Prostate gland (tissue), 2 donors: ENCODE data around the gene STAG1. TPM values are rescaled to one million over a fixed set of nuclear protein-coding genes. Genes with fewer than 3 reads are reported as not detected.

Source experiments
- DNase-seq: peaks from one replicate; pipeline ENCODE4 v3.0.0-alpha.2; 2019; ENCODE audit warnings: low spot score
- H3K27ac ChIP-seq, 2 donors: fragments of 200-600 bp; sonication (generic); 2 replicates each; pipeline ENCODE4 v1.5.1; 2017 to 2019
- H3K27me3 ChIP-seq: fragments of 200-600 bp; sonication (generic); replicated peaks from 2 replicates; pipeline ENCODE4 v1.5.1; 2019; ENCODE audit not compliant: insufficient read depth
- H3K36me3 ChIP-seq, 2 donors: fragments of 200-600 bp; sonication (generic); 1 replicate in 1 of 2; 2 replicates in 1 of 2; pipeline versions ENCODE4 v1.5.1 to v1.8.1; 2017 to 2019
- H3K4me1 ChIP-seq: fragments of 200-600 bp; sonication (generic); replicated peaks from 2 replicates; pipeline ENCODE4 v1.5.1; 2019
- H3K4me3 ChIP-seq, 2 donors: fragments of 200-600 bp; sonication (generic); 2 replicates each; pipeline ENCODE4 v1.5.1; 2017 to 2019
- H3K9me3 ChIP-seq: fragments of 200-600 bp; sonication (generic); 2 replicates; pipeline ENCODE4 v1.5.1; 2017
- POLR2A ChIP-seq: fragments of 450-650 bp; IDR thresholded peaks from one replicate; pipeline ENCODE4 v1.6.1; 2016; ENCODE audit warnings: antibody characterized with exemption, mild to moderate bottlenecking
- POLR2AphosphoS5 ChIP-seq: sonication (generic); formaldehyde crosslinking; IDR thresholded peaks from one replicate; pipeline ENCODE4 v1.6.1; 2017; ENCODE audit warnings: antibody characterized with exemption
- WGBS: methylation state at CpG from one replicate; pipeline ENCODE4 v1.1.5; 2018; 5-methylcytosine and 5-hydroxymethylcytosine counted together
- intact Hi-C: fragments of 100-400 bp; cut with DNase I; formaldehyde crosslinking; loops from one replicate; pipeline ENCODE4 v1.14.2; 2022
- total RNA-seq, 2 donors: library from RNA; depleted of rRNA; stranded (reverse); fragments of >200 nt; gene quantifications; one replicate each; pipeline ENCODE4 v1.1.0, GENCODE V29; 2016
- TF ChIP-seq, protein P1 (sequence below), 4 experiments: fragments of 200-600 bp in 2 of 4; fragments of 450-650 bp in 2 of 4; sonication (generic) in 2 of 4; IDR thresholded peaks; 1 replicate in 3 of 4; 2 replicates in 1 of 4; pipeline ENCODE4 v1.5.1; 2016 to 2019; ENCODE audit warnings: antibody characterized with exemption in 4 of 4, mild to moderate bottlenecking in 2 of 4, moderate library complexity in 2 of 4

STAG1 gene
- total RNA-seq, 2 donors from 2014 or later: 21.9 to 34.1 TPM

DNA sequence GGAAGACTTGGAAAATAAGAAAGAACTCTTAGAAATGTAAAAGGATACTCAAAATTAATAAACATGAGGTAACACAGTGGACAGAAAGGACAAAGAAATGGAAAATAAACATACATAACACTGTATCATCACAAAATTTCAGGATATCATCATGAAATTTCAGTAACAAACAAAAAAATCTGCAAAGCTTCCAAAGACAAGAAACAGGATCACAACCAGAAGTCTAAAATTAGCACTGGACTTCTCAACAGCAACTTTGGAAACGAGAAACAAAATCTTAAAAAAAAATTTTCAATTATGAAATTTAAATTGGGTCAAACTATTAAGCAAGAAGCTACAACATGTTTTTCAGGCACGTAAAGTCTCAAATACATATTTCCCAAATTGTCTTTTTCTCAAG, 238.8 kb downstream of the STAG1 start:
- Histone ChIP-seq H3K27me3 (no peaks in the 10 kb centered on the region), H3K4me3 (no peak overlapping the region), H3K27ac (no peak overlapping the region), H3K9me3 (no peaks in the 10 kb centered on the region), H3K36me3 (no peaks in the 10 kb centered on the region), H3K4me1 (no peaks in the 10 kb centered on the region)
- WGBS: 75% methylated on average over 2 of the region's 2 CpGs
- intact Hi-C loops: no loop called here
- TF ChIP-seq, protein P1, sequence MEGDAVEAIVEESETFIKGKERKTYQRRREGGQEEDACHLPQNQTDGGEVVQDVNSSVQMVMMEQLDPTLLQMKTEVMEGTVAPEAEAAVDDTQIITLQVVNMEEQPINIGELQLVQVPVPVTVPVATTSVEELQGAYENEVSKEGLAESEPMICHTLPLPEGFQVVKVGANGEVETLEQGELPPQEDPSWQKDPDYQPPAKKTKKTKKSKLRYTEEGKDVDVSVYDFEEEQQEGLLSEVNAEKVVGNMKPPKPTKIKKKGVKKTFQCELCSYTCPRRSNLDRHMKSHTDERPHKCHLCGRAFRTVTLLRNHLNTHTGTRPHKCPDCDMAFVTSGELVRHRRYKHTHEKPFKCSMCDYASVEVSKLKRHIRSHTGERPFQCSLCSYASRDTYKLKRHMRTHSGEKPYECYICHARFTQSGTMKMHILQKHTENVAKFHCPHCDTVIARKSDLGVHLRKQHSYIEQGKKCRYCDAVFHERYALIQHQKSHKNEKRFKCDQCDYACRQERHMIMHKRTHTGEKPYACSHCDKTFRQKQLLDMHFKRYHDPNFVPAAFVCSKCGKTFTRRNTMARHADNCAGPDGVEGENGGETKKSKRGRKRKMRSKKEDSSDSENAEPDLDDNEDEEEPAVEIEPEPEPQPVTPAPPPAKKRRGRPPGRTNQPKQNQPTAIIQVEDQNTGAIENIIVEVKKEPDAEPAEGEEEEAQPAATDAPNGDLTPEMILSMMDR (IDR thresholded peaks at IDR 0.05): no peak
- TF ChIP-seq POLR2AphosphoS5: no peak
- no peak for TF ChIP-seq POLR2A
- no peak for DNase-seq

DNA sequence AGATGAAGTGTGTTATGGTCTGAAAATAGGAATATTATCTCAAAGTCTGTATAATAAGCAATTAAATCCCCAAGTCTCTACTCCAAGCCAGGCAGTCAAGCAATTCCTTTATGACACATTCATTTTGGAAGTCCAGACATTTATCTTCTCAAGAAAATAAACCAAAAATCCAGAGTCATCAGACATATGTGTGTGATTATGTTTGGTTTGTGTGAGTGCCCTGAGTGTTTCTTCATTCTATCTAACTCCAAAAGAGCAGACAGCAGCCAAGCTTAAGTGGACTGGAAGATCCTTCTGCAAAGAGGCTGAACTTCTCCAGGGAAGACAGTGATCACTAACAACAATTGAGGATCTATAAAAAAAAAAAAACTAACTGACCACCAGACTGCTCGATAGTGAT, 239.8 kb downstream of the STAG1 start:
- Histone ChIP-seq H3K4me1 (no peaks in the 10 kb centered on the region), H3K4me3 (no peak overlapping the region), H3K9me3 (no peaks in the 10 kb centered on the region), H3K36me3 (no peaks in the 10 kb centered on the region), H3K27ac (no peak overlapping the region), H3K27me3 (no peaks in the 10 kb centered on the region)
- 66% methylated on average over 1 of the region's 1 CpG for WGBS
- TF ChIP-seq POLR2A (no peak), POLR2AphosphoS5 (no peak)
- TF ChIP-seq, protein P1 (IDR thresholded peaks at IDR 0.05): no peak
- intact Hi-C loops: no loop called here
- no peak for DNase-seq

DNA sequence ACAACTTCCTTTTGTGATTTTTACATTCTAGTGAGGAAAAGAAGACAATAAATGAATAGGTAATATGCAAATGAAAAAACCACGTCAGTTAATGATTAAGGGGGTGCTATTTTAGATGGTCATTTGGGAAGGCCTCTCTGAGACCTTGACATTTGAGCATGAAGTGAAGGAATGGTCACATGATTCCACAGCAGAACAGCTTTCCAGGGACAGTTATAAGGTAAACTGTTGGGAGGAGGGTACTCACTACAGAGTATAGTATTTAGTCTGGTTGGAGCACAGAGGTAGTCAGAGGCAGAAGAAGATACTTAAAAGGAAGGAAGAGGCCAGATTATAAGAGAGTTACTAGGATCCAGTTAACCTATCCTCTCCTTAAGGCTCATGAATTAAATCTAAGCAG, 246.5 kb downstream of the STAG1 start:
- intact Hi-C loops: no loop called here
- TF ChIP-seq, protein P1 (IDR thresholded peaks at IDR 0.05): no peak
- TF ChIP-seq POLR2AphosphoS5: no peak
- TF ChIP-seq POLR2A: no peak
- no peaks in the 10 kb centered on the region for H3K9me3 ChIP-seq
- no peaks in the 10 kb centered on the region for H3K4me1 ChIP-seq
- DNase-seq: no peak
- H3K36me3 ChIP-seq: no peaks in the 10 kb centered on the region
- no peak overlapping the region for H3K27ac ChIP-seq
- WGBS: 98% methylated on average over 1 of the region's 1 CpG
- no peak overlapping the region for H3K4me3 ChIP-seq
- no peaks in the 10 kb centered on the region for H3K27me3 ChIP-seq

DNA sequence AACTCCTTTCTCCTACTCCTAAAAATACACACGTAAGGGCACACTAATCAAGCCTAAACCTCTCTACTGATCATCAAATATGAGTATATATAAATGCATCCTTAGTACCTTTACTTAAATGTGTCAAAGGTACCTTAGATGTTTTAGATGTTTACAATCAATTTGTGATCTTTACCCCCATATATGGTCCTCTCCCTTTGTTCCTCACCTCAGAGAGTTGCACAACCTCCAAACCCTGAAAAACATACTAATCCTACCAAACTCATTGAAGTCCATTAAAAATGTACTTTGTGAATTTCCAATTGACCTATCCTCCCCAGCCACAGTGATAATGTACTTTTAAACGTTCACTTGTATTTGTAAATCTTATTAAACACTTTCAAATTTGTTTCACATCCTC, 249.1 kb downstream of the STAG1 start:
- Histone ChIP-seq H3K27ac (no peak overlapping the region), H3K9me3 (no peaks in the 10 kb centered on the region), H3K27me3 (no peaks in the 10 kb centered on the region), H3K36me3 (no peaks in the 10 kb centered on the region), H3K4me1 (no peaks in the 10 kb centered on the region), H3K4me3 (no peak overlapping the region)
- intact Hi-C loops: no loop called here
- 83% methylated on average over 2 of the region's 2 CpGs for WGBS
- no peak for DNase-seq
- TF ChIP-seq, protein P1 (IDR thresholded peaks at IDR 0.05): no peak
- TF ChIP-seq POLR2AphosphoS5: no peak
- no peak for TF ChIP-seq POLR2A

DNA sequence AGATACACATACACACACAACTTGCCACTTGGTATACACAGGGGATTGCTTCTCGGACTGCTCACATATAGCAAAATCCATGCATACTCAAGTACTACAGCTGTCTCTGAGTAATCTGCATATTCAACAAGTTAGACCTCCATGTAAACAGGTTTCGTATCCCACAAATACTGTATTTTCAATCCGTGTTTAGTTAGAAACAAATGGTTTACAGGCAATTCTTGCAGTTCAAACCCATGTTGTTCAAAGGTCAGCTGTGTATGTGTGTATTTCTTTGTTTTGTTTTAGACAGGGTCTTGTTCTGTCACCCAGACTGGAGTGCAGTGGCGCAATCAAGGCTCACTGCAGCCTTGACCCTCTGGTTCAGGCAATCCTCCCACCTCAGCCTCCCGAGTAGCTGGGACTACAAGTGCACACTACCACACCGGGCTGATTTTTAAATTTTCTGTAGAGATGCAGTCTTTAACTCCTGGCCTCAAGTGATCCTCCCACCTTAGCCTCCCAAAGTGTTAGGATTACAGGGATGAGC, 253.2 kb downstream of the STAG1 start:
- intact Hi-C loops: no loop called here
- WGBS: 92% methylated on average over 6 of the region's 6 CpGs
- DNase-seq: no peak
- no peaks in the 10 kb centered on the region for H3K4me1 ChIP-seq
- no peaks in the 10 kb centered on the region for H3K9me3 ChIP-seq
- no peak overlapping the region for H3K4me3 ChIP-seq
- no peak overlapping the region for H3K27ac ChIP-seq
- no peaks in the 10 kb centered on the region for H3K36me3 ChIP-seq
- no peaks in the 10 kb centered on the region for H3K27me3 ChIP-seq
- TF ChIP-seq, protein P1 (IDR thresholded peaks at IDR 0.05): no peak
- TF ChIP-seq POLR2A (no peak), POLR2AphosphoS5 (no peak)
